Activated T-cell treated with anti-CD3 and anti-CD28 coated beads for 4 hours (primary cell): ENCODE results near the gene LRP1.

Experiments used
- DNase-seq: peaks from one replicate; pipeline ENCODE4 v3.0.0-alpha.2; 2020

LRP1 gene

GRCh38 chr12:57198329-57198728 is 70.0 kb downstream of the LRP1 start:
- no peak for DNase-seq

- DNase-seq: no peak
Measured at GRCh38 chr12:57199191-57199590, 70.9 kb downstream of the LRP1 start.

- no peak for DNase-seq
Measured at GRCh38 chr12:57200497-57200896, 72.2 kb downstream of the LRP1 start.

GRCh38 chr12:57201219-57201618 is 72.9 kb downstream of the LRP1 start:
- no peak for DNase-seq

- no peak for DNase-seq
Measured at GRCh38 chr12:57201631-57202030, 73.3 kb downstream of the LRP1 start.

- no peak for DNase-seq
Measured at GRCh38 chr12:57202321-57202720, 74.0 kb downstream of the LRP1 start.

- DNase-seq: no peak
Measured at GRCh38 chr12:57203201-57203600, 74.9 kb downstream of the LRP1 start.

- DNase-seq: no peak
Measured at GRCh38 chr12:57203791-57204190, 75.5 kb downstream of the LRP1 start.

- no peak for DNase-seq
Measured at GRCh38 chr12:57204454-57204853, 76.2 kb downstream of the LRP1 start.

GRCh38 chr12:57205186-57205585 is 76.9 kb downstream of the LRP1 start:
- no peak for DNase-seq

- DNase-seq: no peak
Measured at GRCh38 chr12:57205931-57206330, 77.6 kb downstream of the LRP1 start.

- no peak for DNase-seq
Measured at GRCh38 chr12:57207731-57208630, 79.7 kb downstream of the LRP1 start.

- DNase-seq: no peak
Measured at GRCh38 chr12:57208631-57209282, 80.5 kb downstream of the LRP1 start.

- no peak for DNase-seq
Measured at GRCh38 chr12:57209916-57210315, 81.6 kb downstream of the LRP1 start.

GRCh38 chr12:57210461-57210860 is 82.2 kb downstream of the LRP1 start:
- no peak for DNase-seq

GRCh38 chr12:57210926-57211692 is 82.8 kb downstream of the LRP1 start:
- DNase-seq: no peak

GRCh38 chr12:57211791-57212700 is 83.8 kb downstream of the LRP1 start:
- no peak for DNase-seq

GRCh38 chr12:57212701-57213057 is 84.4 kb downstream of the LRP1 start:
- no peak for DNase-seq

- DNase-seq: peak; percentile 79
Measured at GRCh38 chr12:57213058-57213715, 84.9 kb downstream of the LRP1 start.

GRCh38 chr12:57213763-57214397 is 85.6 kb downstream of the LRP1 start:
- no peak for DNase-seq

- peak; percentile 61 for DNase-seq
Measured at GRCh38 chr12:57214398-57214781, 86.1 kb downstream of the LRP1 start.

GRCh38 chr12:57215065-57215464 is 86.8 kb downstream of the LRP1 start:
- DNase-seq: no peak
